Head of caudate nucleus (tissue), 42 donors: ENCODE measurements around the gene HTR4.
"Not testable (repeated sequence)": the region's sequence is repeated elsewhere in the genome, so short reads cannot be mapped to it uniquely, and the experiment has no call there.

Source experiments
- DNase-seq, 42 donors: peaks; one replicate each; pipeline versions ENCODE4 v3.0.0 to v3.0.0-alpha.2; 2020 to 2021; ENCODE audit warnings: mixed read lengths in 7 of 42
- intact Hi-C: fragments of 100-400 bp; cut with DNase I; formaldehyde crosslinking; loops from one replicate; pipeline ENCODE4 v1.15.0; 2022

HTR4 gene

GRCh38 chr5:148556835-148557234 is 97.5 kb downstream of the HTR4 start:
- DNase-seq = no peak
- intact Hi-C loops = no loop called here

GRCh38 chr5:148554621-148555020 is 99.7 kb downstream of the HTR4 start:
- peak in 20 of 42 donors; percentile 6 to 59 (median 24) for DNase-seq
- intact Hi-C loops = no loop called here

GRCh38 chr5:148543727-148544126 is 110.6 kb downstream of the HTR4 start:
- DNase-seq = no peak
- intact Hi-C loops = no loop called here

GRCh38 chr5:148542812-148543211 is 111.5 kb downstream of the HTR4 start:
- intact Hi-C loops = no loop called here
- no peak for DNase-seq

GRCh38 chr5:148541054-148541835 is 113.1 kb downstream of the HTR4 start:
- intact Hi-C loops = no loop called here

GRCh38 chr5:148540647-148541046 is 113.7 kb downstream of the HTR4 start:
- intact Hi-C loops = no loop called here
- DNase-seq = no peak

More at GRCh38 chr5:148541054-148541835, 113.1 kb downstream of the HTR4 start:
- no peak for DNase-seq

- DNase-seq = no peak
- intact Hi-C loops = no loop called here
Measured at GRCh38 chr5:148539851-148540250, 114.5 kb downstream of the HTR4 start.

- DNase-seq = no peak
- intact Hi-C loops = no loop called here
Measured at GRCh38 chr5:148535190-148535589, 119.1 kb downstream of the HTR4 start.

- intact Hi-C loops = no loop called here
- DNase-seq = no peak
Measured at GRCh38 chr5:148532969-148533670, 121.2 kb downstream of the HTR4 start.

GRCh38 chr5:148529450-148529849 is 124.9 kb downstream of the HTR4 start:
- DNase-seq, intact Hi-C loops: not testable (repeated sequence)

GRCh38 chr5:148524721-148525120 is 129.6 kb downstream of the HTR4 start:
- peak in 39 of 42 donors; percentile 13 to 84 (median 49) for DNase-seq
- intact Hi-C loops = no loop called here

GRCh38 chr5:148523139-148523538 is 131.2 kb downstream of the HTR4 start:
- intact Hi-C loops = no loop called here
- no peak for DNase-seq

GRCh38 chr5:148515460-148515859 is 138.9 kb downstream of the HTR4 start:
- DNase-seq = no peak
- intact Hi-C loops = no loop called here

- intact Hi-C loops = no loop called here
- DNase-seq = no peak
Measured at GRCh38 chr5:148514344-148514743, 140.0 kb downstream of the HTR4 start.

- intact Hi-C loops = no loop called here
- no peak for DNase-seq
Measured at GRCh38 chr5:148512498-148512897, 141.8 kb downstream of the HTR4 start.

GRCh38 chr5:148511810-148512347 is 142.4 kb downstream of the HTR4 start:
- DNase-seq = no peak
- intact Hi-C loops = no loop called here

- intact Hi-C loops = no loop called here
- no peak for DNase-seq
Measured at GRCh38 chr5:148509893-148510292, 144.4 kb downstream of the HTR4 start.

- DNase-seq = no peak
- intact Hi-C loops = no loop called here
Measured at GRCh38 chr5:148507648-148508047, 146.7 kb downstream of the HTR4 start.

GRCh38 chr5:148499452-148499851 is 154.9 kb downstream of the HTR4 start:
- DNase-seq = no peak
- intact Hi-C loops = no loop called here

GRCh38 chr5:148497757-148498156 is 156.6 kb downstream of the HTR4 start:
- no peak for DNase-seq
- intact Hi-C loops = no loop called here
